CD14-positive monocyte (primary cell): ENCODE data around the gene CEP131. TPM values are rescaled to one million over a fixed set of nuclear protein-coding genes. Genes with fewer than 3 reads are reported as not detected.

ENCODE experiments used
- DNase-seq, 3 donors: peaks; one replicate each; pipeline ENCODE4 v3.0.0-alpha.2; 2011 to 2022
- H2AFZ ChIP-seq: 2 replicates; pipeline ENCODE4 v1.6.0; 2012; ENCODE audit warnings: mild to moderate bottlenecking, low read depth, low read length, inconsistent platforms; ENCODE audit not compliant: insufficient read depth, poor library complexity, severe bottlenecking
- H3K27ac ChIP-seq, 2 donors: 1 replicate in 1 of 2; 2 replicates in 1 of 2; pipeline ENCODE4 v1.5.1; 2012 to 2013; ENCODE audit warnings: low read length in 2 of 2, control low read depth in 1 of 2, inconsistent platforms in 1 of 2, low read depth in 1 of 2, mild to moderate bottlenecking in 1 of 2
- H3K27me3 ChIP-seq, 2 donors: one replicate each; pipeline versions ENCODE4 v1.6.0 to v1.6.1; 2011 to 2013; ENCODE audit warnings: low read length in 2 of 2; ENCODE audit not compliant: control insufficient read depth in 2 of 2, insufficient read depth in 2 of 2
- H3K36me3 ChIP-seq, 2 donors: replicated peaks in 1 of 2; 1 replicate in 1 of 2; 2 replicates in 1 of 2; pipeline versions ENCODE4 v1.5.1 to v1.6.1; 2012 to 2013; ENCODE audit warnings: low read length in 2 of 2, control low read depth in 1 of 2, inconsistent platforms in 1 of 2, mild to moderate bottlenecking in 1 of 2; ENCODE audit not compliant: insufficient read depth in 2 of 2, control insufficient read depth in 1 of 2
- H3K4me1 ChIP-seq, 2 donors: 1 replicate in 1 of 2; 2 replicates in 1 of 2; pipeline versions ENCODE4 v1.5.1 to v1.6.1; 2012 to 2013; ENCODE audit warnings: low read length in 2 of 2, control low read depth in 1 of 2, inconsistent platforms in 1 of 2, mild to moderate bottlenecking in 1 of 2, moderate library complexity in 1 of 2; ENCODE audit not compliant: insufficient read depth in 2 of 2, control insufficient read depth in 1 of 2
- H3K4me2 ChIP-seq: replicated peaks from 2 replicates; pipeline ENCODE3; 2012; ENCODE audit warnings: low read length, moderate library complexity, mild to moderate bottlenecking; ENCODE audit not compliant: poor library complexity, severe bottlenecking; ENCODE audit errors: extremely low read depth
- H3K4me3 ChIP-seq, 3 experiments: fragments of 200-600 bp in 1 of 3; sonication (generic) in 1 of 3; replicated peaks in 1 of 3; 1 replicate in 2 of 3; 2 replicates in 1 of 3; pipeline ENCODE4 v1.5.1; 2011 to 2013; ENCODE audit warnings: low read length in 3 of 3, mild to moderate bottlenecking in 3 of 3, control low read depth in 2 of 3, low read depth in 2 of 3, inconsistent platforms in 1 of 3, moderate library complexity in 1 of 3
- H3K79me2 ChIP-seq: 2 replicates; pipeline ENCODE4 v1.6.0; 2012; ENCODE audit warnings: mild to moderate bottlenecking, control low read depth, inconsistent platforms, low read length, moderate library complexity; ENCODE audit not compliant: insufficient read depth
- H3K9ac ChIP-seq: 2 replicates; pipeline ENCODE4 v1.6.0; 2017; ENCODE audit warnings: low read length, mild to moderate bottlenecking; ENCODE audit not compliant: insufficient read depth, poor library complexity, severe bottlenecking
- H3K9me3 ChIP-seq, 2 donors: replicated peaks in 1 of 2; 1 replicate in 1 of 2; 2 replicates in 1 of 2; pipeline versions ENCODE4 v1.5.1 to v1.6.1; 2012 to 2013; ENCODE audit warnings: low read length in 2 of 2, control low read depth in 1 of 2; ENCODE audit not compliant: control insufficient read depth in 1 of 2, insufficient read depth in 1 of 2
- H4K20me1 ChIP-seq: 2 replicates; pipeline ENCODE4 v1.6.0; 2012; ENCODE audit warnings: mild to moderate bottlenecking, low read length, control low read depth, moderate library complexity; ENCODE audit not compliant: insufficient read depth
- H3K27ac Mint-ChIP-seq, 7 donors: one replicate each; pipeline ENCODE4 v1.8.0; 2020; ENCODE audit warnings: mild to moderate bottlenecking in 7 of 7, mixed read lengths in 7 of 7, moderate library complexity in 6 of 7, inconsistent platforms in 2 of 7
- H3K27me3 Mint-ChIP-seq, 3 donors: one replicate each; pipeline ENCODE4 v1.8.0; 2021 to 2022; ENCODE audit warnings: low read depth in 3 of 3, mild to moderate bottlenecking in 3 of 3, mixed read lengths in 3 of 3, moderate library complexity in 3 of 3, inconsistent platforms in 1 of 3
- H3K36me3 Mint-ChIP-seq, 2 donors: one replicate each; pipeline ENCODE4 v1.8.0; 2020; ENCODE audit warnings: mixed read lengths in 2 of 2, inconsistent platforms in 1 of 2, mild to moderate bottlenecking in 1 of 2
- H3K4me1 Mint-ChIP-seq: one replicate; pipeline ENCODE4 v1.8.0; 2020; ENCODE audit warnings: mild to moderate bottlenecking, mixed read lengths
- H3K4me3 Mint-ChIP-seq, 2 donors: one replicate each; pipeline ENCODE4 v1.8.0; 2020; ENCODE audit warnings: mild to moderate bottlenecking in 2 of 2, mixed read lengths in 2 of 2, moderate library complexity in 1 of 2
- H3K9me3 Mint-ChIP-seq, 7 donors: one replicate each; pipeline ENCODE4 v1.8.0; 2020 to 2022; ENCODE audit warnings: mixed read lengths in 7 of 7, mild to moderate bottlenecking in 6 of 7, moderate library complexity in 6 of 7, inconsistent platforms in 2 of 7
- CTCF ChIP-seq: fragments of 200-600 bp; IDR thresholded peaks from one replicate; pipeline ENCODE4 v1.8.0; 2022; ENCODE audit warnings: antibody characterized with exemption, mild to moderate bottlenecking
- WGBS: methylation state at CpG from one replicate; pipeline ENCODE4 v1.1.5; 2013; ENCODE audit warnings: missing lambda C conversion rate; ENCODE audit not compliant: insufficient coverage; 5-methylcytosine and 5-hydroxymethylcytosine counted together
- intact Hi-C, 2 donors: fragments of 100-400 bp; cut with micrococcal nuclease; formaldehyde crosslinking; loops; one replicate each; pipeline versions ENCODE4 v1.15.0 to v1.15.1; 2023
- polyA plus RNA-seq, 3 donors: library from polyadenylated mRNA; depleted of rRNA in 1 of 3; unstranded in 2 of 3; stranded (reverse) in 1 of 3; fragments of 300-500 nt in 2 of 3; fragments of >200 nt in 1 of 3; fragmentation: Illumina TruSeq in 2 of 3; gene quantifications; 1 replicate in 2 of 3; 2 replicates in 1 of 3; pipeline ENCODE4 v1.2.3, GENCODE V29; 2012 to 2021

The CEP131 gene
- polyA plus RNA-seq, 3 donors: 0.69 to 9.7 (median 1.0) TPM

- Mint-ChIP-seq H3K4me1 (peaks cover 4% of the 10 kb centered on the region), H3K36me3 (peaks cover 39 to 63% of the 10 kb centered on the region in 2 donors), H3K27me3 (no peaks in the 10 kb centered on the region), H3K27ac (no peak overlapping the region), H3K9me3 (peaks cover 0 to 5% (median 0%) of the 10 kb centered on the region in 7 donors), H3K4me3 (no peak overlapping the region)
- no peak overlapping the region for H2AFZ ChIP-seq
- H3K79me2 ChIP-seq: no peaks in the 10 kb centered on the region
- H3K27ac ChIP-seq: no peak overlapping the region
- 95% methylated on average over 28 of the region's 28 CpGs for WGBS
- H3K4me3 ChIP-seq: no peak overlapping the region
- no peaks in the 10 kb centered on the region for H3K4me1 ChIP-seq
- H4K20me1 ChIP-seq: peaks cover 68% of the 10 kb centered on the region
- no peaks in the 10 kb centered on the region for H3K27me3 ChIP-seq
- H3K4me2 ChIP-seq: no peak overlapping the region
- intact Hi-C loops: no loop called here
- TF ChIP-seq CTCF: no peak
- H3K9me3 ChIP-seq: no peaks in the 10 kb centered on the region
- no peak for DNase-seq
- no peak overlapping the region for H3K9ac ChIP-seq
- peaks cover 45 to 67% of the 10 kb centered on the region in 2 donors for H3K36me3 ChIP-seq
These were observed 24.0 kb upstream of the CEP131 start for GRCh38 chr17:81246679-81247338.

- peaks cover 65% of the 10 kb centered on the region for H4K20me1 ChIP-seq
- H3K36me3 Mint-ChIP-seq: peaks cover 35 to 58% of the 10 kb centered on the region in 2 donors
- 96% methylated on average over 10 of the region's 10 CpGs for WGBS
These were observed 23.5 kb upstream of the CEP131 start for GRCh38 chr17:81246343-81246670.

More at GRCh38 chr17:81246343-81246670, 23.5 kb upstream of the CEP131 start:
- peaks cover 7% of the 10 kb centered on the region for H3K4me1 Mint-ChIP-seq
- no peaks in the 10 kb centered on the region for H3K4me1 ChIP-seq
- intact Hi-C loops: no loop called here
- TF ChIP-seq CTCF: no peak
- no peaks in the 10 kb centered on the region for H3K27me3 Mint-ChIP-seq
- no peaks in the 10 kb centered on the region for H3K27me3 ChIP-seq
- DNase-seq: no peak
- H2AFZ ChIP-seq: no peak overlapping the region
- no peak overlapping the region for H3K4me3 ChIP-seq
- H3K79me2 ChIP-seq: no peaks in the 10 kb centered on the region
- no peak overlapping the region for H3K27ac Mint-ChIP-seq
- peaks cover 0 to 5% (median 0%) of the 10 kb centered on the region in 7 donors for H3K9me3 Mint-ChIP-seq
- no peak overlapping the region for H3K27ac ChIP-seq
- H3K9me3 ChIP-seq: no peaks in the 10 kb centered on the region
- no peak overlapping the region for H3K4me2 ChIP-seq
- peaks cover 40 to 62% of the 10 kb centered on the region in 2 donors for H3K36me3 ChIP-seq
- H3K4me3 Mint-ChIP-seq: no peak overlapping the region
- no peak overlapping the region for H3K9ac ChIP-seq
